IPS-18c (cell line): ENCODE data around the gene ANKRD44.
"Not testable (repeated sequence)": the region's sequence is repeated elsewhere in the genome, so short reads cannot be mapped to it uniquely, and the experiment has no call there.

ENCODE experiments used
- H3K4me3 ChIP-seq: 2 replicates; pipeline ENCODE4 v1.7.0; 2013; ENCODE audit warnings: low read depth, mild to moderate bottlenecking, low read length, moderate library complexity; ENCODE audit not compliant: insufficient read depth
- H3K9me3 ChIP-seq: one replicate; pipeline ENCODE4 v1.6.1; 2013; ENCODE audit warnings: mild to moderate bottlenecking, low read length, moderate library complexity; ENCODE audit not compliant: control insufficient read depth, insufficient read depth

ANKRD44 gene

DNA sequence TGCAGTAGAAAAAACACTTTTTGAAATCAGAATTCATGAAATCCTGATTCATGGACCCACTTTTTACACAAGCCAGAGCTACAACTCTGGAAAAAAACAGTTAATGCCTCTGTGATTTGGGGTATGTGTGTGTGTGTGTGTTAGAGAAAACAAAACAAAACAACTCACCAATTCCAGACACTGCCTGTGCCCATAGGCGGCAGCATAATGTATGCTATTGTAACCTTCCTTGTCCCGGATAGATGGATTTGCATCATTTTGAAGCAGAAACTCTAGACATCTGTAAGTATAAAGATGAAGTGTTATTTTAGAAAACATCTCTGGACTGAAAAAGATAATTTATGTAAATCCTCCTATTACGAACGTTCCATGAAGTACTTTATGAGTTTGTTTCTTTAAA lies 232.0 kb downstream of the ANKRD44 start:
- Histone ChIP-seq H3K4me3 (no peak overlapping the region), H3K9me3 (no peaks in the 10 kb centered on the region)

DNA sequence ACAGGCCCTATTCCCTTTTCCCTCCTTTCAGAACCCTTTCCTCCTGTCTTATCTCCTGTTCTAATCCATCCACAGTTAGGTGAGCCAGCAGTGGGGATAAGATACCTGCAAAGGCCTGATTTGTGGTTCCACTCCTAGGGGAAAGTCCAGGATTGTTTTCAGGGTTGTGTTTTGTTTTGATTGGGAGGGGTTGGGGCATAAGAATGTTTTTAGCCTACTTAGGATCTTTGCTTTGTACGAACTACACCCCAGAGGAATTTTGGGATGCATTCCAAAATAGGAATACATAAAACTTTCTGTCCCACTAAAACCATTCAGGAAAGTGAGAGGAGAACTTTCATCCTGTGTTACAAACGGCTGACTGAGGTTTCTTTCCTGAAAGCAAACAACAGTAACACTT lies 233.2 kb downstream of the ANKRD44 start:
- H3K9me3 ChIP-seq = no peaks in the 10 kb centered on the region
- H3K4me3 ChIP-seq = no peak overlapping the region

DNA sequence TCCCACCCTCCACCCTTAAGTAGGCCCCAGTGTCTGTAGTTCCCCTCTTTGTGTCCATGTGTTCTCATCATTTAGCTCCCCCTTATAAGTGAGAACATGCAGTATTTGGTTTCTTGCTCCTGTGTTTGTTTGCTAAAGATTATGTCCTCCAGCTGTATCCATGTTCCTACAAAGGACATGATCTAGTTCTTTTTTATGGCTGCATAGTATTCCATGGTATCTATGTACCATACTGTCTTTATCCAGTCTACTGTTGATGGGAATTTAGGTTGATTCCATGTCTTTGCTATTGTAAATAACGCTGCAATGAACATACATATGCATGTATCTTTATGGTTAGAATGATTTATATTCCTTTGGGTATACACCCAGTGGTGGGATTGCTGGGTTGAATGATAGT lies 233.9 kb downstream of the ANKRD44 start:
- no peak overlapping the region for H3K4me3 ChIP-seq
- H3K9me3 ChIP-seq = no peaks in the 10 kb centered on the region

DNA sequence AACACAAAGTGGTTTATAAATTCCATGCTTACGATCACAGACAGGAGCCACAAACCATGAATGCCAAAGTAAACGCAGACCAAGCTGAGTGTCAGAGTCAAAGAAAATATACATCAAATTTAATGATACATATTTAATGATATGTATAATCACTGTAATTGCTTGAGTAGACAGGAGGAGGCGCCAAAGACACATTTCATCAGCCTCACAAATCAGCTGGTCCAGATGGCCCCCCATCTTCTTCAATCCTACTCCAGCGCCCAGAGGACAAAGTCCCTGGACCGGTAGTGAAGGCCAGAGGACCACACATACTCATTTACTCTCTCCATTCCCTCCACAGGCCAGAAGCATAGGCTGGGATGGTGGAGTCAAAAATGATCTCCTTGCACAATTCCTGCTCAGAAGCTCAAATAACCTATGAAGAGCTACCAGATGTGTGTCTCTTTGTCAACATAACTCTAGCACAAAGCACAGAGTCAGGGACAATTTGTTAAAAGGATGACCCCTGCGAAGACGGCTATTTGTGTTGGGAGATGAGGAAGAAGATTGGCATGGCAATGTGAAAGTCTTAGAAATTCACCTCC lies 234.7 kb downstream of the ANKRD44 start:
- no peak overlapping the region for H3K4me3 ChIP-seq
- H3K9me3 ChIP-seq = no peaks in the 10 kb centered on the region

DNA sequence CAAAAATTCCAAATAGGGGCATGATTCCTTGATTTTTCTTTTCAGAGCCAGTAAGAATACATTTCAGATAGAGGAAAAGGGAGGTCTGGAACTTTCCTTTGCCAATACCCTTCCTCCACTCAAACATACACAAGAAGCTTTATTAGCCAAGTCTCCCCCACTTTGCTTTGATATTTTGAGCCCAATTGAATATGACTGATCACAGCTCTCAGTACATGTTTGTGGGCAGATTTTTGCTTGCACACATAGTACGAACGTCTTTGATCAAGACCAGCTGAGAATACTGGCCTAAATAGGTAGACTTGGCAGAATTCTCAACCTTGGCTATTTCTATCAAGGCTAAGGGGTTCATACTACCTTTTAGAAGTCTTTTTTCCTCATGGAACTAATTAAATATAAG lies 235.3 kb downstream of the ANKRD44 start:
- Histone ChIP-seq H3K4me3 (no peak overlapping the region), H3K9me3 (no peaks in the 10 kb centered on the region)

DNA sequence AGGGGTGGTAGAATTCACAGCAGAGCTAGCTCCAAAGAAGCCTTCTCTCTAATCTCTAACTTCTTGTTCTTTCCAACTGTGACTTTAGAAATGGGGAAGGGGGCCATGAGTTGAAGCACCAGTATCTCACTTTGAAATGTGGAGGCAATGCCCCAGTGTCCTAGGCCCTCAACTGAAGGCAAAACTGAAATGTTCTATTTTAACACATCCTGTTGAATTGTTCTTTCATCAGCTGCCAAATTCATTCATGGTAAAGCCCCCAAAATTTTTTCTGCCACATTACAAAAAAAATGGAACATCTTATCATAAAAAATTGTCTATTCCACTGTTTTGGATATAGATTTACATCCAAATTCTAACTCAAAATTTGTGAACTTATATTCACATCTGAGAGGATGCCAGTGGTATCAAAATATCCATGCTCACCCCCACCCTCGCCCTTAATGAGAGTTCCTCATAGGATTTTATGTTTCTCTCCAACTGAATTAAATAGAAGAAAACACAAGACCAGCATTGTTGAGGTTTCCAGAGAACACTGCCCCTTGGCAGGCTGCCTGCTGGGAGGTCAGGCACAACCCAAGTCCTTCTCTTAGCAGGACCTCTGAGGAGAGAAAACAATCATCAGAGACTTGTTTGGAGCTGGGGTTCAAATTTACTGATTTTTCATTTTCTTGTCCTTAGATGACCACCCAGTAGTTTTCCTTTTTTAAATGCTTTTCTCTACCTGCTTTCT lies 236.7 kb downstream of the ANKRD44 start:
- H3K9me3 ChIP-seq = no peaks in the 10 kb centered on the region
- H3K4me3 ChIP-seq = no peak overlapping the region

DNA sequence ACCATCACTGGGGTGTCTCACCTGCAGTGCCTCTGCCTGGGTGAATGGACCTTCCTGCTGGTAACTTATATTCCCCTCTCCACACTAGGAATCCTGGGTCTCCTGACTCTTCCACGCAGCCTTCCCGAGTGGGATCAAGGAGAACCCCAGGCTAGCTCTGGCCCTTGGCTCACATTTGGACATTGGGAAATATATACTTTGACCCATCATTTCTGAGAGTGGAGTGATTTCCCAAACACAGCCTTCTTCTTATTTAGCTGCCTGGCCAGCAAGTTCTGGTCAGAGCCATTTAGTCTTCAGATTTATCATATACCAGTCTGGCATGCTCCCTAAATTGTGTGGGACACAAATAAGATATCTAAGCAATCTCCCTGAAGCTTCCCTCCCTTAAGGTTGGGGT lies 237.3 kb downstream of the ANKRD44 start:
- Histone ChIP-seq H3K4me3 (no peak overlapping the region), H3K9me3 (no peaks in the 10 kb centered on the region)

DNA sequence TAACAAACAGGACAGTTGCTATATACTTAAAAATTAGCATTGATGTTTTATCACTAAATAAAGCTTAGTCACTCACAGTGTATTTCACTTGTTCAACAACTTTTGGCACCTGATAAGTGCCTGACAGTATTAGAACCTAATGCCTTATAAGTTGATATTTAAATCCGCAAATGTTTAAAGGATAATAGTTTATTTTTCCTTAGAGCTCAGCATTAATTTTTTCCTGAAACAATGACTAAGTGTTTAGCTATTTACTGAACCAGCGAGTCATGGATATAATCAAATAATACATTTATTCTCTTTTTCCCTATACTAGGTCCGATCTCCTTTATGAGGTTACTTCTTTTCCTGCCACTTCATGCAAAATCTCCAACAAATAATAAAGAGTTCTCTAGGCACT lies 238.0 kb downstream of the ANKRD44 start:
- Histone ChIP-seq H3K9me3 (no peaks in the 10 kb centered on the region), H3K4me3 (no peak overlapping the region)

DNA sequence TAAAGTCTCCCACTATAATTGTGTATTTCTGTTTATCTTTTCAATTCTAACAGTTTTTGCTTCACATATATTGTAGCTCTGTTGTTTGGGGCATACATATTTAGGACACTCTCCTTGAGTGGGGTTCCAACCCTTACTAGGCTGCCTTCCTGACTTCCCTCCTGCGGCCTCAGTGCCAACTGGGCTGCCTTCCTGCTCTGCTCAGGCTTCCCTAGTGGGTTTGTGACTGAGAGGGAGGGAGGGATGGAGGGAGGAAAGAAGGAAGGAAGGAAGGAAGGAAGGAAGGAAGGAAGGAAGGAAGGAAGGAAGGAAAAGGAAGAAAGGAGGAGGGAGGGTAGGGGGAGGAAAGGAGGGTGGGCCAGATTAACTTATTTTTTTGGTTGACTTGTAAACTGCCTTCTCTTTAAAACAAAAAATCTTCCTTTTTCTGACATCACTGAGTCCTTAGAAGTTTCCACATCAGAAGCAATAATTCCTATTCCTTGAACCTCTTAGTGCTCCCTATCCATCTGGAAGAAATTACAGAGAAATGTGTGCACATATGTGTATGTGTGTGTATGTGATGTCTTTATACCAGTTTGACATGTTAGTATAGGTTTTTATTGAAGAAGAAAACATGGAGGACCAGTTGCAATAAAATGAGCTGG lies 238.7 kb downstream of the ANKRD44 start:
- no peaks in the 10 kb centered on the region for H3K9me3 ChIP-seq
- H3K4me3 ChIP-seq = no peak overlapping the region

DNA sequence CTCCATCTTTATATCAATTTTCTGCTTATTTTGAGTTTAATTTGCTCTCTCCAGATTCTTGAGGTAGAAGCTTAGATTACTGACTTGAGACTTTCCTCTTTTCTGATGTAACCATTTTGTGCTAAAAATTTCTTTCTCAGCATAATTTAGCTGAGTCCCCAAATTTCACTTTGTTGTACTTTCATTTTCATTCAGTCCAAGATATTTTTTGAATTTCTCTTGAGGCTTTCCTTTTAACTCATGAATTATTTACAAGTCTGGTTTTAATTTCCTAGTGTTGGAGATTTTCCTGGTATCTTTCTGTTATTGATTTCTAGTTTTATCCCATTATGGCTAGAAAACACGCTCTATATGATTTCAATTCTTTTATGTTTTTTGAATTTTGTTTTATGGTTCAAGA lies 239.4 kb downstream of the ANKRD44 start:
- Histone ChIP-seq H3K4me3 (no peak overlapping the region), H3K9me3 (no peaks in the 10 kb centered on the region)

DNA sequence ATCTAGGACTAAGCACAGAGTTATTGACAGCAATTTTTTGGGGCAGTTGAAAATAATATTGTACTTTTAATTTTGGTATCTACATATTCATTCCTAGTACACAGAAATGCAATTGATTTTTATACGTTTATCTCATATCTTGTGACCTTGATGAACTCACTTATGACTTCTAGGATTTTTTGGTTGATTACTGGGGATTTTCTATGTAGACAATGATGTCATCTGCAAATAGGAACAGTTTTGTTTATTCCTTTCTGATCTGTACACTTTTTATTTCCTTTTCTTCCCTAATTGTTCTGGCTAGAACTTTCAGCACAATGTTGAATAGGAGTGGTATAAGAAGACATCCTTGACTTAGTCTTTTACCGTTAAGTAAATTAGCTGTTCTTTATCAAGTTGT lies 240.6 kb downstream of the ANKRD44 start:
- no peaks in the 10 kb centered on the region for H3K9me3 ChIP-seq
- H3K4me3 ChIP-seq = no peak overlapping the region

DNA sequence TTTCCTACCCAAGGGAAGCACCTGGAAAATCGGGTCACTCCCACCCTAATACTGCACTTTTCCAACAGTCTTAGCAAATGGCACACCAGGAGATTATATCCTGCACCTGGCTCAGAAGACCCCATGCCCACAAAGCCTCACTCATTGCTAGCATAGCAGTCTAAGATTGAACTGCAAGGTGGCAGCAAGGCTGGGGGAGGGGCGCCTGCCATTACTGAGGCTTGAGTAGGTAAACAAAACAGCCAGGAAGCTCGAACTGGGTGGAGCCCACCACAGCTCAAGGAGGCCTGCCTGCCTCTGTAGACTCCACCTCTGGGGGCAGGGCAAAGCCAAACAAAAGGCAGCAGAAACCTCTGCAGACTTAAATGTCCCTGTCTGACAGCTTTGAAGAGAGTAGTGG lies 248.0 kb downstream of the ANKRD44 start:
- not testable (repeated sequence) for H3K9me3 ChIP-seq, H3K4me3 ChIP-seq

DNA sequence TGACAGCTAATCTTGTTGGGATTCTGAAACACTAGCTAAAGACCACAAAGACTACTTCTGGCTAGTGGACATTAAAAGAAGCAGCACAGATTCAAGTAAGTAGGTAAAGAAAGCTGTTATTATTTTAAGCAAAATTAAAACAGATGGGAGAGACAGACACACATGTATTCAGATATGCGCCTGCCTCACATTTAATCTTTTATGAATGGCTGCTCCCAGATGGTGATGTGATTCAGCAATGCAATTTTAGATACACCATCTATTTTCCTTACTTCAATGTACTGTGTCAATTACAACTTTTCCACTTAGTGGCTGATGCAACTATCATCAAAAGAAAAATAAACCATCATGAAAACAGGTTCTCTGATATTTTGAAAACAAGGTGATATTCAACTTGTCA lies 251.1 kb downstream of the ANKRD44 start:
- H3K9me3 ChIP-seq = peaks cover 7% of the 10 kb centered on the region
- H3K4me3 ChIP-seq = no peak overlapping the region

DNA sequence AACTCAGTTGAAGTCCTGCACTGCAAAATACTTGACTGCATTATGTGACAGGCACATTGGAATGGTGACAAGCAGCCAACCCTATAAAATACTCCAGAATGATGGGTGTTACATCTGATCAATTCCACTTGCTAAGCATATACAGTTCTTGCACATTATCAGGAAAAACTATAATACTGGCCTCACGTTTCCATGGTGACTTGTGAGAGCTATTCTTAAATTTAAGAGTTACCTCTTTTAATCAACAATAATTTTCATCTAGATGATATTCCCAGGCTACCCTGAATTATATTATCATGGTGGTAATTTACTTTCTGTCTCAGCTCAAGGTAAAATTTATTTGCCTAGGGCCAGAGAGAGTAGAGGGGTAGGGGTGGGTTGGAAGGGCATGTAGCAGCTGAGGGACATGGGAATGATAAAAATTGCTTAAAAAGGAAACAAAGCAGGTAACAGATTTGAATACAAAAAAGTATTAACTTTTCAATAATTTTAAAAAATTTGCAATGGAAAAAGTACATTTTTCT lies 251.7 kb downstream of the ANKRD44 start:
- peaks cover 7% of the 10 kb centered on the region for H3K9me3 ChIP-seq
- no peak overlapping the region for H3K4me3 ChIP-seq

DNA sequence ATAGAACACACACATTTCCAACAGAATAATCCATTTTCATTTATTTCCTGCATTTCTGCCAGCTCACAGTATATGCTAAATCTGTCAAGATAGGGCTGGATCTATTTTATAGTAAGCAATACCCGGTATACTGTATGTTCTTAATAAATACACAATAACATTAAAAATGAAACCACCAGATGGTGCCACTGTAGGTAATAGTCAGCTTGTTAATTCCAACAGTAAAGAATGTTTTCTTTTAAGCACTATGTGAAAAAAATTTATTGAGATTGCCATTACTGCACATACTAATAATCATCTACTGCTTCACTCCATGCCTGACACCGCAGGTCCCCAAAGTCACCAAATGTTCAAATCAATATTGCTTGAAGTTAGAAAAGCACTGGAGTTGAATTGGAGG lies 252.6 kb downstream of the ANKRD44 start:
- Histone ChIP-seq H3K9me3 (peaks cover 7% of the 10 kb centered on the region), H3K4me3 (no peak overlapping the region)

DNA sequence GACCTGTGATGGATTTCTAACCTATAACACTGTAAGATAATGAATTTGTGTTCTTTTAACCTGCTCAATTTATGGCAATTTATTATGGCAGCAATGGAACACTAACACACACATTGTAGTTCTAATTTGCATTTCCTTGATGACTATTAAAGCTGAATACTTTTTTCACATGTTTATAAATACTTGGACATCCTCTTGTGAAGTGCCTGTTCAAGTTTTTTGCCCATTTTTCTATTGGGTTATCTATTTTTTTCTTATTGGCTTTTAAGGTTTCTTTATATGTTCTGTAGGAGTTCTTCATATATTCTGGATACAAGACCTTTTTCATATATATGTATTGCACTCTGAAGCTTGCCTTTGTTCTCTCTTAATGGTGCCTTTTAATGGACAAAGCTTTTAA lies 255.5 kb downstream of the ANKRD44 start:
- Histone ChIP-seq H3K9me3 (no peaks in the 10 kb centered on the region), H3K4me3 (no peak overlapping the region)

DNA sequence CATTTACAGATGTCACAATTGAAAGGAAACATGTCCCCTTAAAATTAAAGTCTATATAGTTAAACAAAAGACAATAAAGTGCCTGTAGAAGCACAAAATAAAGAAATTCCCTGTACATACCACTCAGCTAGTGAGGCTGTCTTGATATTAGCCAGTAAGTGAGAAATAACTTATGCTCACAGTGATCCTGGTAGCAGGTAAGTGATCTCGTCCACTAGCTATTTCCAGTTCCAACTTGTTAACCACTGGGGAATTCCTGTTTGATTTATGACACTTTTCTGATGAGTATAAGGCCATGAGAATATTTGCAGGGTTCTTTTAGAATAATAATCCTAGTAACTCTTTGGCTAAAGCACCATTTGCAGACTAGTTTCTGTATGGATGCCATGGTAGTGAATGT lies 256.1 kb downstream of the ANKRD44 start:
- no peaks in the 10 kb centered on the region for H3K9me3 ChIP-seq
- H3K4me3 ChIP-seq = no peak overlapping the region

DNA sequence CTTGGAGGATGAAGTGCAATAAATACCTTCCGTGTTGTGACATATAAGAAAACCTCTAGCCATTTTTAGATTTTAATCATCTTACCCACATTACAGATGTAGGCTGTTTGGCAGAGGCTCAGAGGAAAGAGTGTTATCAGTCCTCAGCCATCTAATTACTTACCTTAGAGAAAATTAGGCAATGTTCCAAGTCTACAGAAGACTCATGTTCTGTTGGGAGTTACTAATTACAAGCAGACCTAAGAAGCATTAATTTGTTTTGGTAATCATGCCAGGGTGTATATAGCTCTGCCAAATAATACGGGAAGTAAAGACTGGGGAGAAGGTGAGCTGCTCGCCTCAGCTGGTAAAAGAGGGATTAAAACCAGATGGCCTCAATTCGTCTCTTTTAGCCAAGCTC lies 258.2 kb downstream of the ANKRD44 start:
- Histone ChIP-seq H3K4me3 (no peak overlapping the region), H3K9me3 (no peaks in the 10 kb centered on the region)
